ENCODE results near the gene PDGFB.

The PDGFB gene

GRCh38 chr22:39245130-39246039 is 603 bp upstream of the PDGFB start:
- no peak for TF ChIP-seq POLR2A (IDR thresholded peaks at IDR 0.05; ENCODE audit: low read depth, low read length)
- DNase-seq (ENCODE audit: insufficient read length, low spot score) (no peak), FAIRE-seq (no peak)

DNA sequence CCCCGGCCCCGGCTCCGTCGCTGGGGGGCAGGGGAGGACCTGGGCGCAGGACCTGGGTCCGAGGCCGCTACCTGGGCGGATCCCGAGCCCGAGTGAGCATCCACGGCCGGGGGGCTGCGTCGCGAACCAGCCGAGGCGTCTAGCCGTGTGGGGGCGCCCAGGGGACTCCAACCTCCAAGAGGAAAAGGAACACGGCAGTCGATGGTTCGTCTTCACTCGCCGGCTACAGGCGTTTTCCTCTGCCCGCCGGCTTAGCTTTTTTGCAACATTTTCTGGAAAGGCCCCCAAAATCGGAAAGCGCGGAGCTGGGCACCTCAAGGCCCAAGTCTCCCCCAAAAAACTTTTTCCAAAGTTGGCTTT is 666 bp downstream of the PDGFB start:
- TF ChIP-seq POLR2A (IDR thresholded peaks at IDR 0.05; ENCODE audit: low read depth, low read length) = no peak
- no peak for DNase-seq (ENCODE audit: insufficient read length, low spot score)
- FAIRE-seq = no peak

GRCh38 chr22:39243439-39244135 is 1.2 kb downstream of the PDGFB start:
- DNase-seq (ENCODE audit: insufficient read length, low spot score) (no peak), FAIRE-seq (no peak)
- no peak for TF ChIP-seq POLR2A (IDR thresholded peaks at IDR 0.05; ENCODE audit: low read depth, low read length)

- FAIRE-seq (no peak), DNase-seq (ENCODE audit: insufficient read length, low spot score) (no peak)
- TF ChIP-seq POLR2A (IDR thresholded peaks at IDR 0.05; ENCODE audit: low read depth, low read length) = no peak
Measured at GRCh38 chr22:39242595-39243438, 2.0 kb downstream of the PDGFB start.

DNA sequence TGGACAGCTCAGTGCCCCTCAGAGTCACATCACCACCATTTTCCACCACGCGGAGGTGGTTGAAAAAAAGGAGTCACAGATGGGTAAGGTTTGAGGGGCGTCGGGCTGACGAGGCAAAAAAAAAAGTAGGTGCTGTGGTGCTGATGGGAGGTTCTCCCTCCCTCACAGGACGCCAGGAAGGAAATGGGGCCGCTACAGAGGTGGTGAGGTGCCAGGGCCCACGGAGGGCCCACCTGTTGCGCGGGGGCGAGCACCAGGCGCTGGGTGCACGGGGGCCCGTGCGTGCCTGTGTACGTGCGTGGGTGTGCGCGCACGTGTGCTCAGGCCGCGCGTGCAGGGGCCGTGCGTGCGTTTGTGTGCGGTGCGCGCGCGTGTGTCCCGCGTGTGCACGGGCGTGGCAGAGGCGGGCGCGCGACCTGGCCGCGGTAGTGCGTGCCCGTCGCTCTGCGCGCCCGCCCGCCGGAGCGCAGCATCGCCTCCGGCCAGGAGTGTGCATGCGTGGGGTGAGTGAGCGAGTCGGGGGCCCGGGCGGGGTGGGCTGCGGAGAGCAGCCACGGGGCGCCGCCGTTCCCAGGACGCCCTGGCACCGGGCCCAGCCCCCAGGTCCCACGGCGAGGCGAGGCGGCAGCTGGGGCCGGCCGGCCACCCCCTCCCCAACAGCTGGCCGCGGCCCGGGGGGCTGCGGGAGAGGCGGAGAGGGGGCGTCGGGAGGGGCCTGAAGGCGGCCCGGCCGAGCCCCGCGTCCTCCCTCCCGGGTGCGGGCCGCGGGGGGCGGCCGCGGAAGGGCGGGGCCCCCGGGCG is 2.8 kb downstream of the PDGFB start:
- FAIRE-seq (no peak), DNase-seq (ENCODE audit: insufficient read length, low spot score) (no peak)
- TF ChIP-seq POLR2A (IDR thresholded peaks at IDR 0.05; ENCODE audit: low read depth, low read length) = no peak

GRCh38 chr22:39240831-39241793 is 3.7 kb downstream of the PDGFB start:
- no peak for TF ChIP-seq POLR2A (IDR thresholded peaks at IDR 0.05; ENCODE audit: low read depth, low read length)
- DNase-seq (ENCODE audit: insufficient read length, low spot score) (no peak), FAIRE-seq (no peak)

- FAIRE-seq = no peak
- no peak for DNase-seq (ENCODE audit: insufficient read length, low spot score)
- TF ChIP-seq POLR2A (IDR thresholded peaks at IDR 0.05; ENCODE audit: low read depth, low read length) = no peak
Measured at GRCh38 chr22:39239561-39240423, 5.0 kb downstream of the PDGFB start.

GRCh38 chr22:39238966-39239505 is 5.7 kb downstream of the PDGFB start:
- TF ChIP-seq POLR2A (IDR thresholded peaks at IDR 0.05; ENCODE audit: low read depth, low read length) = no peak
- no peak for FAIRE-seq
- DNase-seq (ENCODE audit: insufficient read length, low spot score) = no peak

DNA sequence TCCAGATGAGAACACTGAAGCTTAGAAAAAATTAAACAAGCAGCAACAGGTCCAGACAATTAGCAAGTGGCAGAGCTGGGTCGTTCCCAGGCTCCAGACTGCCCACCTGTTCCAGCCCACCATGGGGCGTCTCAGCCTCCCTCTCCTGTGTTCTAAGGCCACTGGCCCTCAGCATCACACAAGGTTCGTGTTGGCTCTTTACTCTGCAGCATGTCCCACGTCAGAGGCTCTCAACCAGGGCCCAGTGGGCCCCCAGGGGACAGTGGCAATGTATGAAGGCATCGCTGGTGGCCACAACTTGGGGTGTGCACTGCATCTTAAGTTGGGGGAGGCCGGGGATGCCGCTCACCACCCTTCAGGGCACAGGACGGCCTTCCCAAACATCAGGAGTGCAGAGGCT is 6.2 kb downstream of the PDGFB start:
- DNase-seq (ENCODE audit: insufficient read length, low spot score) = no peak
- FAIRE-seq = no peak
- TF ChIP-seq POLR2A (IDR thresholded peaks at IDR 0.05; ENCODE audit: low read depth, low read length) = no peak

DNA sequence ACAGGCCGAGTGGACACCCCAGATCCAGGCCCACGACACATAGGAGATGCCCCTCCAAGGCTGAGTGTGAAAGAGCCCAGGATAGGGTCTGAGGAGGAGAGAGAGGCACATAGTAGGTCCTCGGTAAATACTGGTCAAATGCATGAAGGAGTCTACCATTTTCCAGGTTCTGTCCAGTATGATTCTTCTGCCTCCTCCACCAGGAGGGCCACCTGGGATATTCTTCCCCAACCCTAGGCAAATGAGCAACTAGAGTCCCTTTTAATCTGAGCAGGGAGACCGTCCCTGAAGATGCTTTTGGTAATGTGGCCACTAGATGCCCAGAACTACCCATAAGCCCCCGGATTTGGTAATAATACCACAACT is 6.7 kb downstream of the PDGFB start:
- no peak for TF ChIP-seq POLR2A (IDR thresholded peaks at IDR 0.05; ENCODE audit: low read depth, low read length)
- DNase-seq (ENCODE audit: insufficient read length, low spot score) (no peak), FAIRE-seq (no peak)
